Stimulated activated CD4-positive, alpha-beta T cell treated with anti-CD3 and anti-CD28 coated beads, Interleukin-2, amount 100 ng/mL, for 24 hours (primary cell): ENCODE data around the gene TMPRSS5.
"Not testable (repeated sequence)": the region's sequence is repeated elsewhere in the genome, so short reads cannot be mapped to it uniquely, and the experiment has no call there.

Experiments used
- DNase-seq, 2 donors: peaks; one replicate each; pipeline ENCODE4 v3.0.0-alpha.2; 2020

Gene TMPRSS5

DNA sequence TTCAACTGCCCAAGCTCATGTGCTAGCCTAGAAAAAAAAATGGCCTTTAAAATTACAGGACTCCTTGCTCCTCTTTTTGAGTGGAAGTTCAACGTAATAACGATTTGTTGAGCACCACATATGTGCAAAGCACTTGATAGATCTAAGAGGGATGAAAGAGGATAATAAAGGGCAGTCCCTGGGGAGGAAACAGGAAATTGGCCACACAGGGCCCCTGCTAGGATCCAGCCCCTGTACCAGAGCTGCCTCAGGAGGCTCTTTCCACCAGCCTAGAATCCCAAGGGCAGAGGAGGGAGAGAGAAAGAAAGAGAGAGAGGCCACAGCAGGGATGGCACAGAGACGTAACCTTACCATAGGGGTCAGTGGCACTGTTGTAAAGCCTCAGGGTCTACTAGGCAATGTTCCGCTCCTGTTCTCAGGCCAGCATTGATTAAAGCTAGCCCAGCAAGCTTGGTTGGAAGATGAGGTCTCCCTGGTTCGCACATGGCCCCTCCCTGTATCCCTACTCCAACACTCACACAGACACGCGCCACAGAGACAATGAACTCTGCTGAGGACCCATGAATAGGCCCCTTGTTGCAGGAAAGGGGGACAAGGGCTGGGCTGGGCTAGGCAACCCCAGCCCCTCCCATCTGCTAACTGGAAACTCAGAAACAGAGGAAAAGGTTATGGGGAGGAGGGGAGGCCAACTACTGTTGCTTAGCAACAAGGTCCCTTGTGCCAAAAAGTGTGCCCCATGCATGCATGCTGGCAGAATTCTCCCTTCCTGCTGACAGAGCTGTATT lies at the start of gene TMPRSS5:
TMPRSS5 (minus strand) TSS at position 438 of the 785 bp plus-strand sequence; CDS start at position 354, 84 bp downstream.
- DNase-seq = no peak

DNA sequence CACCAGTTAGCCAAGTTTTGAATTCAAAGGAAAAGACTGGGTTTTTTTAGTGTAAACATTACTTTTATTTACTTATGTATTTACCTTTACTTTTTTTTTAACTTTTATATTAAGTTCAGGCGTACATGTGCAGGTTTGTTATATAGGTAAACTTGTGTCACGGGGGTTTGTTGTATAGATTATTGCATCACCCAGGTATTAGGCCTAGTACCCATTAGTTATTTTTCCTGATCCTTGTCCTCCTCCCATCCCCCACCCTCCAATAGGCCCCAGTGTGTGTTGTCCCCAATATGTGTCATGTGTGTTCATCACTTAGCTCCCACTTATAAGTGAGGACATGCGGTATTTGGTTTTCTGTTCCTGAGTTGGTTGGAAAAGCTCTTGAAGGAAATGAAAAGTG lies 46.8 kb upstream of the TMPRSS5 start:
- DNase-seq = no peak

DNA sequence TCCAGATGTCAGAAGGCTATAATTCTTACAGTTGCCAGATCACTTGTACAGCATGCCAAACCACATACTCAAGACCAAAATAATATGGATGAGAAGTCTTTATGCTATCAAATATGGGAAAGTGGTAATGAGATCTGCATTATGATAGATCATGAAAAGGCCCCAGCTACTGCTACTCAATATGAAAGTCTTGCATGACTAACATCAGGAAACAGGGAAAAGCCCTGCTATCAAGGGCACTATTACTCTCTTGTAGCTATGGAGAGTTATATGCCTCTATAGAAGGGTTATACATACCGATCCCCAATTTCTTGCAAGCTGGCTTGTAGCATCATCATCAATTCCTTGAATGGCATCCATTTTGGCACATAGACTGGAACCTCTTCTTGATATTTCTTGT lies 30.2 kb upstream of the TMPRSS5 start:
- no peak for DNase-seq

DNA sequence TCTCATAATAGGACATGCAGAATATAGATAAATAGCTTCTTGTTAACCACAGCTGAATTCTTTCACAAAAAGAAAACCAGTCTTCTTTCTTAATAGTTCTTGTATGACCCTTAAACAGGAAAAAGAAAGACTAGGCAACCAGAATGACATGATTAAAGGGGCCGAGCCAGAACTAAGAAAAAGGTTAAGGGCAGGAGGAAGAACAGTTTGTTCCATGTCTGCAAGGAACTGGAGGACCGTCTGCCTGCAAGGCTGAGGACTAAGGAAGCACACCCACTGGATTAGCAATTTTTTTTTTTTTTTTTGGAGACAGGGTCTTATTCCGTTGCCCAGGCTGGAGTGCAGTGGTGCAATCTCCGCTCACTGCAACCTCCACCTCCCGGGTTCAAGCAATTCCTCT lies 26.0 kb upstream of the TMPRSS5 start:
- no peak for DNase-seq

DNA sequence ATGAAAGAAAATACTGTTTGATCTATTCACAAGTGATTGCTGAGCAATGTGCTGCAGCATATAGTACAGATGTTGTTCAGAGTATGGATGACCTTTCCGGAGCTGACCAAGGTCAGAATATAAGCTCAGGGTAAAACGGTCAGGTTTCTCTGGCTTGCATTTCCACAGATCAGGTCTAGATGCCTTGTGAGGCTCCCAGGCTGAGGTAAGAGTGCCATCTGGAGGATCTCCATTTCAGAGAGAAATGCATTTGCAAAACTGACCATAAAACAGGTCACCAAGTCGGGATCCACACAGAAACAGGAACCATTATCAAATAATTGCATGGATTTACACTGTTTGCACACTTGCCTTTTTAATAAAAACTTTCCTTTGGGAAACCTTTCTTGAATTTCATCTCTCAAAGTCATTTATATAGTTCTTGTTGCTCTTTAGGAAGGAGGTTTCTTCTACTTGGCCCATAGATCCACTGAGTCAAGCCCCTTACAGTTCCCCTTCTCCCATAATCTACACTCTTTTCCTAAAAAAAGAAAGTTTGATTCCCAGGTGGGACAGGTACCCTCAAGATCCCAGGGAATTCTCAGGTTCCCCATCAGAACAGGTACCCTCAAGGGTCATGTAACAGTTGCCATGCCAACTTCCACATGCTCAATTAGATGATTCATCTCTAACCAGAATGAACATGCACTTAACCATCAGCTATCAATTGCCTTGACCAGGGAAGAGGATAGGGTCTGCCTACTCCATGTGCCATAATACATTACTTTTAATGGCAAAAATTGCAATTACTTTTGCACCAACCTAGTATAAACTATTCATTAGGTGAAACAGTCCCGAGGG lies 25.0 kb upstream of the TMPRSS5 start:
- no peak for DNase-seq

DNA sequence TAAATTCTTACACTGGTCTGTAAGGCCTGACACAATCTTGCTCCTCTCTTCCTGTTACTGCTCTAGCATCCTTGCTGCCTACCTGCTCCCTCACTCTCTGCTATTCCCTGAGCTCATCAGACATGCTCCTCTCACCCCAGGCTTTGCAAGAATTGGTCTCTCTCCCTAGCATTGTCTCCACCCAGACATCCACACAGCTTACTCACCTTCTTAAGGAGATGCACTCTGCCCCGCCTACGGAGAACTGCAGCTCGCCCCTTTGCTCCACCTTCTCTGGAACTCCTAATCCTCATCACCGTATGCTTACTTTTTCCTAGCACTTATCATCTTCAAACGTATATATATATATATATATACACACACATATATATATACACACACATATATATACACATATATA lies 23.3 kb upstream of the TMPRSS5 start:
- no peak for DNase-seq

DNA sequence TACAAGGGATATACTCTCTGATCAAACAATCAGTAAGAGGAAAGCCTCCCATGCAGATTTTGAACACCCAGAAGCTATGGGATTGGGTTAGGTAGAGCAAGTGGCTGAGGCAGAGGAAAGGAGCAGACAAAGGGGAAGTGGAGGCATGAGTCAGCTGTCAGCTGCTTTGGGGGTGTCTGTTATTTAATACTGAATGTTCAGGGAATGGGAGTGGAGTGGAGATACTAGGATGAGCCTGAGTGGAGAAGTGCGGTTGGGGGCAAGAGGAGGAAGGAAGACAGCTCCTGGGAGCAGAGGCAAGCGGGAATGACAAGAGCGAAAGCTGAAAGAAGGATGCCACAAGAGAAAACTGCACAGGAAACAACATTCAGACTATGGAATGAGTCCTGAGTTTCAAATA lies 22.7 kb upstream of the TMPRSS5 start:
- DNase-seq = no peak

DNA sequence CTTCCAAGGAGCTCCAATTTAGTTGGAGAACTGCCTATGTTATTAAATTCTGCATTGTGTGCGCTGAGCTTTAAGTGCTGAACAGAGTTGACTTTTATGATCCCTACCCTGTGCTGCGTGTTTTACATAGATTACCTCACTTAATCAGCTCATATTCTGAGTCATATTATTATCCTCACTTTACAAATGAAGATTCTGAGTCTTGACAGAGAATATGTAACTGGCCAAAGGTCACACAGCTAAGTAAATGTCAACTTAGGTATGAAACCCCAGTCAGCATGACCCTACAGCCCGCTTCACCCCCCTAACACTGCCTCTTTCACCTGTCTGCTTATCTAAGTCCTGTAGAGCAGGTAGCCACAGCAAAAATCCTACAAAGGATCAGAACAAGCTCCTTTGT lies 19.8 kb upstream of the TMPRSS5 start:
- DNase-seq = no peak

DNA sequence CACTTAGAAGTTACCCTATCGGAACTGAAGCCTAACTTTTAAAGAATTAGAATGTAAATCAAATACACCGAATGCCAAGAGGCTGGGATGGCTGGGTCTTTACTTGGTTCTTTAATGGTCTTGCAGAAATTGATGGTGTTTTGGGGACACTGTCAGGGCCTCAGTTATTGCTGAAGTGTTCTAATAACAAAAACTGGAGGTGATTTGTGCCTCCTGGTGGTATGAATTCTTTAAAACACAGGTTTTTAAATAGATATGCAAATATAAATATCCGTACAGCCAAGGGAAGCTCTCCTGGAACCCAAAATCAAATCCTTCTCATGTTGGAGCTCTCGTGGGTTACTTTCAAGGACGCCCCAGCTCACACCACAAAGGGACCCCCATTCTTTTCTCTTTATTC lies 19.3 kb upstream of the TMPRSS5 start:
- DNase-seq = no peak

DNA sequence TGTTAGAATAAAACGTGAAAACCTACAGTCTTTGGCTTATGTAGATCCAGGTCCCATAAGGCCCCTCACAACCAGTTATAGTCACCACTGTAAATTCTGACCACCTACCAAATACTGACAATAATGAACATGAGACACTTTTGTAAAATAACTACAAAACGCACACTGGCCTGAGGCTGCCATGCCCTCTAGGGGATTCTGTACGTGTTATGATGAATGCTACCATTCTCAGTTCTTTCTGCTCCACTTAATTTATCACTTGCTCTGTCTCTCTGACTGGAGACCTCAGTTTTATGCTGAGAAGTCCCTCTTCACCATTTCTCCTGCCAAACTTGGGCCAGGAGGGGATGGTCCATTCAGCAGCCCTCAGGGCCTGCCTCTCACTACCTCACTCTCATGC lies 18.7 kb upstream of the TMPRSS5 start:
- DNase-seq = no peak

DNA sequence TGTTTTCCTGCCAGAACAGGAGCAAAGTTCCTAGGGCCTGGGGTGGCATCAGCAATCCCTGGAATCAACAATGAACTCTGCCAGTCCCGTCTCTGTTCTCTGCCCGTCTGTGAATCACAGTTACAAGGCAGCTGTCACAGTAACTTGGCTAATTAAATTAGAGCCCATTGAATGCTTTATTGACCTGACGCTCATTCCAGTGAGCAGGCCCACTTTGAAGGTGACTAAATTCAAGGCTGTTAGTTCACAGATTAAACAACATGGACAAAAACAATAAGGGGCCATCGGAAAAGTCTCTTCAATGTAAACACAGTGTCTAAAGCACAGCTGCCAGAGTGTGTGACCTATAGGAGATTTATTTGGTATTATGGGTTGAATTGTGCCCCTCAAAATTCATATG lies 17.7 kb upstream of the TMPRSS5 start:
- no peak for DNase-seq

DNA sequence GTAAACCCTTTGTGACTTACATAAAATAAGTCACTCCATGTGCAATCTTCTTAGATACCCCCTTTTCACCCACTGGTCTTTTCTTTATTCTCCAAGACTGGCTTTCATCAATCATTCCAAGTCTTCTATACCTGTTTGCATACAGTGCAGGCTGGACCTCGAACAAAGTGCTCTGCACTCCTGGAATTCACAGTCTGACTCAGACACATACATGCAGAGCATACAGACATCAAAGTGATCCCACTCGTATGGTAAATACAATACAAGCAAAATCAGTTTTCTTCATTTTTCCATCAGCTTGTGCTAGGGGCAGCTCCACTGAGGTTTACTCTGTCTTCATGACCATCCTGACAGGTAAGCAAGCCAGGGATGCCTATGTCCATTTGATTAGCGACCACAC lies 16.8 kb upstream of the TMPRSS5 start:
- DNase-seq = no peak

DNA sequence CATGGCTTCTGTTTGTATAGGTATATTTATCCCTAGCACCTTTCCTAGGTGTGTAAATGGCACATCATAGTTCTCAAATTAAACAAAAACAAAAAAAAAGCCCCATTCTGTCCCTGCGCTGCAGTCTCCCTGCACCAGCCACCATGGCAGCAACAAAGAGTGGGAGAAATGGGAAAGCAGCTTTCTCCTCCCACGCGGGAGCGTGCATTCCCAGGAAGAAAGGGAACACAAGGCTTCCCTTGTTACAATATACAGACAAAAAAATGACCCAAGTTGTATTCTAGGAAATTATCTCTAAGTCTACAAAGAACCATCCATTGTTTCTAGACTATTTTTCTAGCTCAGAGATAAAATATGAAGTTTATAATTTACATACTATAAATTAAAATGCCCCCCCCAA lies 16.1 kb upstream of the TMPRSS5 start:
- DNase-seq = no peak

DNA sequence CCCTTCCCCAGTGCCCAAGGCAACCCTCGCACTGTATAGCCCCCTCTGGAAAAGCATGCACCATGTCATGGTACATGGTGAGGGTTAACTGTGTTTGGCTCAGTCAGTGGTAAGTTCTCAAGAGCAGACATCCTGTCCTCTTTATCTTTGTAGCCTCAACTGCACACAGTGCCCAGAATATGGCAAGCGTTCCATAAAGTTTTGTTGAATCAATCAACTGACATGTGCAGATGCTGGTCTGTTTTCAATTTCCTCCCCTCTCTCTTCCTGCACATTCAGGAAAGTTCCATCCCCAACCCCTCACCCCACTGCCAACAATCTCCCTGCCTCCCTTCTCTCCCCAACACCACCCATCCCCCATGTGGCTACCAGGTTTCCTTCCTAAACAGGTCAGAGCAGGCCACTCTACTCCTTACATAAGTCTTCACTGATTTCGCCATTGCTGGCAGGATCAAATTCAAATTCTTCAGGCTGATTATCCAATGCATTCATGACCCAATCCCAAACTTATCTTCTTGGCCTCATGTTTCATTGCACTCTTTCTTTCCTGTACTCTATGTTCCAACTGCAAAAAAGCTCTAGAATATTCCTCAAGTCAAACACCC lies 15.5 kb upstream of the TMPRSS5 start:
- no peak for DNase-seq

DNA sequence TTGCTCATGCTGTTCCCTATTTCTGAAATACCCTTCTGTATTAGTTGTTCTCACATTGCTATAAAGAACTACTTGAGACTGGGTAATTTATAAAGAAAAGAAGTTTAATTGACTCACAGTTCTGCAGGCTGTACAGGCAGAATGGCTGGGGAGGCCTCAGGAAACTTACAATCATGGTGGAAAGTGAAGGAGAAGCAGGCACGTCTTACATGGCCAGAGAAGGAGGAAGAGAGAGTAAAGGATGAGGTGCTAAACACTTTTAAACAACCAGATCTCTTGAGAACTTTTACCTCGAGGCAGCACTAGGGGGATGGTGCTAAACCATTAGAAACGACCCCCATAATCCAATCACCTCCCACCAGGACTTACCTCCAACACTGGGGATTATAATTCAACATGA lies 14.4 kb upstream of the TMPRSS5 start:
- DNase-seq = not testable (repeated sequence)

DNA sequence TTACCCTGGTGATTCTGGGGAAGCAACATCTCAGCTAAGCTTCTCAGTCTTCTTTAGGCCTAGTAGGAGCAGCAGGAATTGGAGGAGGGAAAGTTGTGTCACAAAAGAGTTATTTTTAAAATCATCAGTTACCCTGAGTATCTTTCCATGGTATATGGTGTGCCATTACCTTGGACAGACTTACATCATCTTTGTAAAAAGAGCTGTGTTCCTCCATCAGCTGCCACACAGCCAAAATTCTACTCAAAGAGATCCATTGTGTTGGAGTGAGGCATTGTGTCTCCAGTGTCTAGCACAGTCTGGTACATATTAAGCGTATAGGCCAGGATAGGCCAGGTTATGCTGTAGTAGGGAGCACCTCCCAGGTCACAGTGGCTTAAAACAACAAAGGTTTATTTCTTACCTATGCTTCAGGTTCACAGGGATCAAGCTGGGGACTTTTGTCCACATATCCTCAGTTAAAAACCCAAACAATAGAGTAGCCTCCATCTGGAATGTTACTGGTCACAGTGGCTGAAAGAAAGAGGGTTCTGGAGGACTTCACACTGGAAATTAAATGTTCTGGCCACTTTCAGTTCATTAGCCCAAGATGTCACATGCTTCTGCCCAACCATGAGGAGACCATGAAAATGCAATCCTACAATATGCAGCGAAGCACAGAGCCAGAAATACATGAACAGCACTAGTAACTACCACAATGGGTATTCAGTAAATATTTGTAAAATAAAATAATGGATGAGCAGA lies 9.9 kb upstream of the TMPRSS5 start:
- no peak for DNase-seq

DNA sequence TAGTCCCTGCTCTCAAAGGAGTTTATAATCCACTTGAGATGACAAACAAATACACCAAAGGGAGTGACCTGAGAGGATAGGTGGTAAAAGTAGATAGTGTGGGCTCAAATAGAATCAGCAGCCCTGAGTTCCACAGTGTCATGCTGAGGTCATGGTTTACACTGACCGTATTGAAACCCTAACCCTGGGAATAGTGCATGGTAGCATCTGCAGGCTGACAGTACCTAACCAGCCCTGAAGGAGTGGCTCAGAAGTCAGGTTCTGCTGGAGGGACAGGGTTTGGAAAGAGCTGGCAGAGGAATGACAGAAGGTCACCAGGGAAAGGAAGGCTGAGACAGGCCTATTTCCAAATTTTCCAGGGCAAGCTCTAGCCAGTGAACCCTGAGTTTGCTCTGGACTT lies 9.2 kb upstream of the TMPRSS5 start:
- no peak for DNase-seq

DNA sequence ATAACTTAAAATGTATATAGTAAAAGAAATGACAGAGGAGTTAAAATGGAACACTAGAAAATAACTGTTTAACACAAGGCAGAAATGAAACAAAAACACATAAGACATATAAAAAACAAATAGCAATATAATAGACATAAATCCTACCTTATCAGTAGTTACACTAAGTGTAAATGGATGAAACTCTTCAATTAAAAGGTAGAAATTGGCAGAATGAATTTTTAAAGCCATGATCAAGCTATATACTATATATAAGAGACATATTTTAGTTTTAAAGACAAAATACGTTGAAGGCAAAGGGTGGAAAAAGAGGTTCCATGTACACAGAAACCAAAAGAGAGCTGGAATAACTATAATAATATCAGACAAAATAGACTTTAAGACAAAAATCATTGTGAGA lies 4.9 kb upstream of the TMPRSS5 start:
- DNase-seq = no peak

DNA sequence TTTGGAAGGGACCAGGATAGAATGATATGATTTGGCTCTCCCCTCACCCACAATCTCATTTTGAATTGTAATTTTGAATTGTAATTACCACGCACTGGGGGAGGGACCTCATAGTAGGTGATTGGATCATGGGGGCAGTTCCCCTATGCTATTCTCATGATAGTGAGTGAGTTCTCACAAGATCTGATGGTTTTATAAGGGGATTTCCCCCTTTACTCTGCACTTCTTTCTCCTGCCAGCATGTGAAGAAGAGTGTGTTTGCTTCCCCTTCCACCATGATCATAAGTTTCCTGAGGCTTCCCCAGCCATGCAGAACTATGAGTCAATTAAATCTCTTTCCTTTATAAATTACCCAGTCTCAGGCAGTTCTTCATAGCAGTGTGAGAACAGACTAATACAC lies 2.6 kb downstream of the TMPRSS5 start:
- DNase-seq = not testable (repeated sequence)

DNA sequence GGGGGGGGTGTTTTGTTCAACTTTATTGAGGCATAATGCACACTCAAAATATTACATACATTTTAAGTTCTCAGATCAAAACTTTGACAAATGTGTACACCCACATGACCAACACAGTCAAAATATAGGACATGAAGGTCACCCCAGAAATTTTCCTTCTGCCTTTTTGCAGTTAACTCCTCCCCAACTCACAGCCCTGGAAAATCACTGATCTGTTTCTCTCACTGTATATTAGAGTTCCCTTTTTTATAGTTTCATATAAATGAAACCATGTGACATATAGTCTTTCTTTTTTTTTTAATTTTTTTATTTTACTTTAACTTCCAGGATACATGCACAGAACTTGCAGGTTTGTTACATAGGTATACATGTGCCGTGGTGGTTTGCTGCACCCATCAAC lies 4.6 kb downstream of the TMPRSS5 start:
- DNase-seq = no peak

DNA sequence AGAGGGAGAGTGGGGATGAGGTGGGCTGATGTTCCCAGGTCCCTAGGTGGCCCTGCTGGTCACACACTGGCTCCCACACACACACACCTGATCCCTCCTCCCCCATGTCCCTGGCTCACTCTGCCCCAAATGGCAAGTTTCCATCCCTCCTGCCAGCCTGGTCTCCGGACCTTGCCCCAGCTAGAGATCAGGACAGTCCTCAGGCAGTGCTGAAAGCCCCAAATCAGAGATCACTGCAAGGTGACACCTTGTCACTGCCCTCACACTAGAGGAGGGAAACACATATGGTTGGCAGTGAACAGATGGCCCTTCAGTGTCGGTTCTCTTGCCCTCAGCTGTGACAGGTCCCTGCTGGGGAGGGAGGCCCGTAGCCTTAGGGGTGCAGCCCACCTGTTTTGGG lies 7.6 kb downstream of the TMPRSS5 start:
- DNase-seq = no peak

DNA sequence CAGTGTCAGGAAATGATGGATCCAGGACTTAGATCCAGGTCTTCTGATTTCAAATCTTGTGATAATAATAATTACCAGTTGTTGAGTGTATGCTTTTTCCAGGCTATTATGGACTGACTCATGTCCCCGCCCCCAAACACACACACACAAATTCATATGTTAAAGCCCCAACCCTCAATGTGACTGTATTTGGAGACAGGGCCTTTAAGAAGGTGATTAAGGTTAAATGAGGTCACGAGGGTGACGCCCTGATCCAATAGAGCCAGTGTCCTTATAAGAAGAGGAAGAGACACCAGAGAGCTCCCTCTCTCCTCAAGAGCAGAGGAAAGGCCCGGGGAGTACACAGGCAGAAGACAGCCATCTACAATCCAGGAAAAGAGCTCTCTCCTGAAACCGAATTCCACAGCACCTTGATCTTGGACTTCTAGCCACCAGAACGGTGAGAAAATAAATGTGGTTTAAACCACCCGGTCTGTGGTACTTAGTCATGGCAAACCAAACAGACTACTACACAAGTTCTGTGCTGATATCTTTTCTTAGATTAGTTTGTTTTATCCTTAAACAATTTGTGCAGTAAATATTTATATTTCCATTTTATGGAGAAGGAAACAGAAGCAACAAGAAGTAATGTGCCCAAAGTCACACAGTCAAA lies 8.2 kb downstream of the TMPRSS5 start:
- DNase-seq = no peak

DNA sequence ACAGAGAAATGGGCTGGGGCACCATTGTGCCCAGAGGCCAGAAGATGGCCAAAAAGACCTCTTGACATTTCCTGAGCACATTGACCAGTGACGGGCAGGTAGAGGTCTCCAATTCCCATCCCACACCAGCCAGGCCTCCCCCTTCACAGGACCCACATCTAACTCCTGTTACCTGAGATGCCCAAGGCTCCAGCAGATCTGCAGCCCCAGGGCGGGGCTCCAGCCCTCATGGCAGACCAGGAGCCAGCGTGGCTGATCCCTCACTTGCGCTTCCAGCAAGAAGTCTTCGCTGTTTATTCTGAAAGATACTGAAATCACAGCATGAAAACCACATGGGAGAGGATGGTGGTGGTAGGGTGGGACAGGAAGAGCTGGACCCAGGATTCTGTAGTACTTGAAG lies 9.0 kb downstream of the TMPRSS5 start:
- DNase-seq = no peak
